IMR-90 (cell line): ENCODE measurements around the gene MEGF11. TPM values are rescaled to one million over a fixed set of nuclear protein-coding genes. Genes with fewer than 3 reads are reported as not detected.

ENCODE experiments used
- ATAC-seq: fragments of 200-7000 bp; cut with Tn5 transposase; 2 replicates; pipeline ENCODE4 v1.9.1; 2020; ENCODE audit warnings: low read depth, mild to moderate bottlenecking, moderate library complexity
- BruUV-seq: library from RNA; stranded (reverse); fragments of 400-500 nt; replicated peaks from 2 replicates; lab custom pipeline; 2021; lab: Mats Ljungman, UMichigan
- CTCF ChIA-PET: fragments of 300-600 bp; formaldehyde crosslinking; extraction: SDS; loops from one replicate; lab custom pipeline; 2021; ENCODE audit warnings: antibody characterized with exemption; lab: Yijun Ruan, JAX
- POLR2A ChIA-PET: fragments of 300-600 bp; sonication (Branson Sonifier 250); formaldehyde crosslinking; loops from one replicate; lab custom pipeline; 2022; ENCODE audit warnings: antibody characterized with exemption; ENCODE audit not compliant: unreplicated experiment; lab: Charles Lee
- DNase-seq: peaks from one replicate; pipeline ENCODE4 v3.0.0; 2013
- H2AFZ ChIP-seq: replicated peaks from 2 replicates; pipeline ENCODE3; 2013; ENCODE audit warnings: low read length, mild to moderate bottlenecking; ENCODE audit not compliant: poor library complexity
- H2AK5ac ChIP-seq: 2 replicates; pipeline ENCODE4 v1.6.1; 2013; ENCODE audit warnings: low read depth, low read length, inconsistent platforms
- H2AK9ac ChIP-seq: replicated peaks from 2 replicates; pipeline ENCODE3; 2013; ENCODE audit warnings: mild to moderate bottlenecking, low read depth, low read length, moderate library complexity; ENCODE audit not compliant: poor library complexity
- H2BK120ac ChIP-seq: 2 replicates; pipeline ENCODE4 v1.6.1; 2013; ENCODE audit warnings: low read depth, low read length, inconsistent platforms
- H2BK15ac ChIP-seq: 3 replicates; pipeline ENCODE4 v1.6.1; 2013; ENCODE audit warnings: low read depth, low read length, inconsistent platforms
- H2BK20ac ChIP-seq: 2 replicates; pipeline ENCODE4 v1.6.1; 2013; ENCODE audit warnings: low read depth, mild to moderate bottlenecking, inconsistent platforms, low read length, moderate library complexity
- H2BK5ac ChIP-seq: 2 replicates; pipeline ENCODE4 v1.6.1; 2013; ENCODE audit warnings: mild to moderate bottlenecking, low read depth, low read length, inconsistent platforms; ENCODE audit not compliant: poor library complexity, severe bottlenecking
- H3K14ac ChIP-seq: replicated peaks from 2 replicates; pipeline ENCODE4 v1.6.1; 2013; ENCODE audit warnings: low read depth, low read length, inconsistent platforms
- H3K18ac ChIP-seq: 2 replicates; pipeline ENCODE4 v1.6.1; 2013; ENCODE audit warnings: low read depth, low read length, control low read depth
- H3K23ac ChIP-seq: 2 replicates; pipeline ENCODE4 v1.6.1; 2013; ENCODE audit warnings: low read depth, low read length, inconsistent platforms
- H3K27ac ChIP-seq: 2 replicates; pipeline ENCODE4 v1.5.1; 2013; ENCODE audit warnings: mild to moderate bottlenecking, control low read depth, low read length; ENCODE audit not compliant: insufficient read depth
- H3K27me3 ChIP-seq: 2 replicates; pipeline ENCODE4 v1.6.1; 2013; ENCODE audit warnings: low read length; ENCODE audit not compliant: control insufficient read depth, insufficient read depth
- H3K36me3 ChIP-seq: 2 replicates; pipeline ENCODE4 v1.6.1; 2013; ENCODE audit warnings: low read length, mixed read lengths; ENCODE audit not compliant: control insufficient read depth, insufficient read depth
- H3K4ac ChIP-seq: 2 replicates; pipeline ENCODE4 v1.6.1; 2013; ENCODE audit warnings: low read depth, low read length, inconsistent platforms
- H3K4me1 ChIP-seq: 2 replicates; pipeline ENCODE4 v1.6.1; 2013; ENCODE audit warnings: low read length, mixed read lengths; ENCODE audit not compliant: control insufficient read depth, insufficient read depth
- H3K4me2 ChIP-seq: 2 replicates; pipeline ENCODE4 v1.6.1; 2013; ENCODE audit warnings: low read depth, mild to moderate bottlenecking, control low read depth, low read length, moderate library complexity
- H3K4me3 ChIP-seq: 2 replicates; pipeline ENCODE4 v1.5.1; 2013; ENCODE audit warnings: low read depth, mild to moderate bottlenecking, control low read depth, low read length, moderate library complexity; ENCODE audit not compliant: insufficient read depth
- H3K56ac ChIP-seq: 2 replicates; pipeline ENCODE4 v1.6.1; 2013; ENCODE audit warnings: low read length, inconsistent platforms; ENCODE audit not compliant: insufficient read depth; ENCODE audit errors: extremely low read depth
- H3K79me1 ChIP-seq, 2 experiments: 2 replicates each; pipeline ENCODE4 v1.6.1; 2013; ENCODE audit warnings: low read length in 2 of 2, inconsistent platforms in 1 of 2, low read depth in 1 of 2
- H3K9ac ChIP-seq: 2 replicates; pipeline ENCODE4 v1.6.1; 2013; ENCODE audit warnings: low read depth, low read length, control low read depth
- H3K9me1 ChIP-seq: 2 replicates; pipeline ENCODE4 v1.6.1; 2013; ENCODE audit warnings: low read length, inconsistent platforms; ENCODE audit not compliant: insufficient read depth
- H3K9me3 ChIP-seq: 2 replicates; pipeline ENCODE4 v1.6.1; 2013; ENCODE audit warnings: low read length; ENCODE audit not compliant: control insufficient read depth, insufficient read depth
- H4K20me1 ChIP-seq: 2 replicates; pipeline ENCODE4 v1.6.1; 2013; ENCODE audit warnings: low read length, inconsistent platforms; ENCODE audit not compliant: insufficient read depth
- H4K5ac ChIP-seq: 2 replicates; pipeline ENCODE4 v1.6.1; 2013; ENCODE audit warnings: mild to moderate bottlenecking, low read depth, low read length, control low read depth
- H4K8ac ChIP-seq, 2 experiments: 2 replicates each; pipeline ENCODE4 v1.6.1; 2013; ENCODE audit warnings: low read depth in 2 of 2, low read length in 2 of 2, control low read depth in 1 of 2, inconsistent platforms in 1 of 2
- H4K91ac ChIP-seq: 2 replicates; pipeline ENCODE4 v1.6.1; 2013; ENCODE audit warnings: low read depth, low read length, inconsistent platforms; ENCODE audit not compliant: insufficient read depth
- BHLHE40 ChIP-seq: fragments of 150-350 bp; IDR thresholded peaks from 2 replicates; pipeline ENCODE4 v1.6.1; 2016; ENCODE audit warnings: mild to moderate bottlenecking, low read depth, low read length
- CEBPB ChIP-seq: IDR thresholded peaks from 2 replicates; pipeline ENCODE4 v1.6.1; 2012; ENCODE audit warnings: low read depth, low read length, improper control_type of control experiment
- ELK1 ChIP-seq: fragments of 150-350 bp; IDR thresholded peaks from 2 replicates; pipeline ENCODE4 v1.6.1; 2016; ENCODE audit warnings: low read depth, mild to moderate bottlenecking, low read length, moderate library complexity, borderline replicate concordance
- MAFK ChIP-seq: IDR thresholded peaks from 2 replicates; pipeline ENCODE4 v1.6.1; 2012; ENCODE audit warnings: low read depth, low read length, improper control_type of control experiment
- MAZ ChIP-seq: IDR thresholded peaks from 2 replicates; pipeline ENCODE4 v1.6.1; 2012; ENCODE audit warnings: low read depth, mild to moderate bottlenecking, low read length, improper control_type of control experiment, moderate library complexity, borderline replicate concordance
- MXI1 ChIP-seq: IDR thresholded peaks from 2 replicates; pipeline ENCODE4 v1.6.1; 2012; ENCODE audit warnings: low read depth, mild to moderate bottlenecking, low read length, moderate library complexity, borderline replicate concordance
- RCOR1 ChIP-seq: IDR thresholded peaks from 2 replicates; pipeline ENCODE4 v1.6.1; 2012; ENCODE audit warnings: mild to moderate bottlenecking, low read length, improper control_type of control experiment; ENCODE audit not compliant: insufficient replicate concordance
- RFX5 ChIP-seq: IDR thresholded peaks from 2 replicates; pipeline ENCODE4 v1.8.0; 2012; ENCODE audit warnings: low read depth, mild to moderate bottlenecking, low read length, moderate library complexity
- WGBS, 2 experiments: methylation state at CpG; one replicate each; pipeline versions ENCODE4 v1.1.5 to v1.1.7; 2013; ENCODE audit warnings: missing lambda C conversion rate in 2 of 2; ENCODE audit not compliant: insufficient read length in 1 of 2; ENCODE audit errors: extremely low coverage in 2 of 2; 5-methylcytosine and 5-hydroxymethylcytosine counted together
- dilution Hi-C: fragments of 300-500 bp; cut with HindIII; formaldehyde crosslinking; loops from one replicate; pipeline ENCODE4 v1.14.3; 2018; ENCODE audit warnings: low sequenced_read_pairs; ENCODE audit not compliant: unreplicated experiment
- in situ Hi-C: fragments of 300-500 bp; cut with MboI; formaldehyde crosslinking; loops from 3 replicates; pipeline ENCODE4 v1.14.3; 2019; ENCODE audit warnings: low sequenced_read_pairs, inconsistent platforms, mixed read lengths
- intact Hi-C: fragments of 100-400 bp; cut with micrococcal nuclease; formaldehyde crosslinking; loops from 2 replicates; pipeline ENCODE4 v1.10.0; 2022
- polyA plus RNA-seq, 3 experiments: library from polyadenylated mRNA; depleted of rRNA; stranded (reverse); fragments of >200 nt; gene quantifications; 2 replicates each; pipeline ENCODE4 v1.2.3, GENCODE V29; 2012; ENCODE audit warnings: low replicate concordance in 1 of 3
- total RNA-seq: library from RNA; depleted of rRNA; stranded (reverse); fragments of >200 nt; gene quantifications from 2 replicates; pipeline ENCODE4 v1.2.3, GENCODE V29; 2012

Gene MEGF11
- total and polyA plus RNA-seq, 2 of the 4 experiments (the other 2 are of a cell fraction), result not detected

- Histone ChIP-seq H3K79me1 (no peaks in the 10 kb centered on the region), H3K4me2 (no peak overlapping the region), H4K91ac (no peak overlapping the region), H4K8ac (no peak overlapping the region), H3K14ac (no peak overlapping the region), H3K56ac (no peak overlapping the region), H4K20me1 (no peaks in the 10 kb centered on the region), H3K27me3 (peaks cover 53% of the 10 kb centered on the region), H3K4ac (no peak overlapping the region), H2BK20ac (no peak overlapping the region), H3K4me1 (no peaks in the 10 kb centered on the region), H2BK120ac (no peak overlapping the region), H3K23ac (no peak overlapping the region), H3K9me3 (no peaks in the 10 kb centered on the region), H3K36me3 (no peaks in the 10 kb centered on the region), H3K4me3 (no peak overlapping the region), H3K18ac (no peak overlapping the region), H2AK5ac (no peak overlapping the region), H2AK9ac (no peak overlapping the region), H2BK5ac (no peak overlapping the region), H3K9me1 (no peaks in the 10 kb centered on the region), H2AFZ (no peak overlapping the region), H2BK15ac (no peak overlapping the region), H4K5ac (no peak overlapping the region), H3K9ac (no peak overlapping the region), H3K27ac (no peak overlapping the region)
- no CpG with 5 or more reads among the region's 6 CpGs for WGBS, 2 experiments
- dilution Hi-C loops (no loop called here), intact Hi-C loops (no loop called here), in situ Hi-C loops (no loop called here)
- POLR2A ChIA-PET, result no interaction called here
- ATAC-seq (no peak), DNase-seq (no peak)
- no TSS peak for BruUV-seq
- CTCF ChIA-PET, result no interaction called here
- no peak for TF ChIP-seq RCOR1
- TF ChIP-seq RFX5, result no peak
- TF ChIP-seq MAZ, result no peak
- TF ChIP-seq CEBPB, result peak; percentile 8; the same call in 1 of the 2 replicates
- TF ChIP-seq MXI1, result no peak
- no peak for TF ChIP-seq BHLHE40
- no peak for TF ChIP-seq ELK1
- TF ChIP-seq MAFK, result no peak
These were observed 66.3 kb downstream of the MEGF11 start for GRCh38 chr15:66187271-66187670.
